PC-3 (cell line): ENCODE results near the gene GDF7. TPM values are rescaled to one million over a fixed set of nuclear protein-coding genes. Genes with fewer than 3 reads are reported as not detected.

Experiments used
- ATAC-seq: fragments of 200-7000 bp; cut with Tn5 transposase; 2 replicates; pipeline ENCODE4 v1.9.1; 2020; ENCODE audit warnings: mild to moderate bottlenecking, moderate library complexity
- BruUV-seq: library from RNA; stranded (reverse); fragments of 400-500 nt; replicated peaks from 2 replicates; lab custom pipeline; 2021; lab: Mats Ljungman, UMichigan
- CTCF ChIA-PET: fragments of 300-600 bp; sonication (Branson Sonifier 250); formaldehyde crosslinking; loops from one replicate; lab custom pipeline; 2022; ENCODE audit warnings: antibody characterized with exemption; lab: Charles Lee
- POLR2A ChIA-PET: fragments of 300-600 bp; sonication (Branson Sonifier 250); formaldehyde crosslinking; loops from one replicate; lab custom pipeline; 2022; ENCODE audit warnings: antibody characterized with exemption; ENCODE audit not compliant: unreplicated experiment; lab: Charles Lee
- DNase-seq: peaks from one replicate; pipeline ENCODE4 v3.0.0-alpha.2; 2015
- H2AFZ ChIP-seq: fragments of 300-600 bp; sonication (generic); 2 replicates; pipeline ENCODE4 v1.6.0; 2016; ENCODE audit warnings: antibody characterized with exemption, low read length
- H3F3A ChIP-seq: fragments of 300-600 bp; sonication (generic); one replicate; pipeline ENCODE4 v1.6.0; 2017; ENCODE audit warnings: antibody characterized with exemption, low read length, control low read depth, mild to moderate bottlenecking; ENCODE audit not compliant: unreplicated experiment
- H3K27ac ChIP-seq: fragments of 300-600 bp; sonication (generic); 2 replicates; pipeline ENCODE4 v1.5.1; 2016; ENCODE audit warnings: mild to moderate bottlenecking, low read length
- H3K27me3 ChIP-seq: fragments of 300-600 bp; sonication (generic); 2 replicates; pipeline ENCODE4 v1.6.1; 2016; ENCODE audit warnings: low read length, mixed read lengths
- H3K36me3 ChIP-seq: fragments of 300-600 bp; sonication (generic); 2 replicates; pipeline ENCODE4 v1.6.1; 2016; ENCODE audit warnings: low read depth, mixed run types, low read length, mixed read lengths
- H3K4me1 ChIP-seq: fragments of 300-600 bp; sonication (generic); 2 replicates; pipeline ENCODE4 v1.5.1; 2016; ENCODE audit warnings: low read length; ENCODE audit not compliant: insufficient read depth
- H3K4me2 ChIP-seq: fragments of 300-600 bp; sonication (generic); 2 replicates; pipeline ENCODE4 v1.6.0; 2016; ENCODE audit warnings: low read length
- H3K4me3 ChIP-seq: fragments of 300-600 bp; sonication (generic); 2 replicates; pipeline ENCODE4 v1.5.1; 2016; ENCODE audit warnings: mild to moderate bottlenecking, low read length, mixed read lengths
- H3K79me2 ChIP-seq: fragments of 300-600 bp; sonication (generic); 2 replicates; pipeline ENCODE4 v1.6.1; 2017; ENCODE audit warnings: low read length, mixed read lengths
- H3K9ac ChIP-seq: fragments of 300-600 bp; sonication (generic); 2 replicates; pipeline ENCODE4 v1.6.0; 2016; ENCODE audit warnings: mild to moderate bottlenecking, low read length
- H3K9me2 ChIP-seq: fragments of 300-600 bp; sonication (generic); replicated peaks from 2 replicates; pipeline ENCODE4 v1.6.1; 2016; ENCODE audit warnings: mixed run types, low read length, mixed read lengths
- H3K9me3 ChIP-seq: fragments of 300-600 bp; sonication (generic); 2 replicates; pipeline ENCODE4 v1.6.1; 2016; ENCODE audit warnings: low read length, mixed read lengths
- H4K20me1 ChIP-seq: fragments of 300-600 bp; sonication (generic); 2 replicates; pipeline ENCODE4 v1.6.1; 2016; ENCODE audit warnings: low read length, mixed read lengths
- EZH2 ChIP-seq: fragments of 300-600 bp; sonication (generic); IDR thresholded peaks from one replicate; pipeline ENCODE4 v1.6.1; 2017; ENCODE audit warnings: antibody characterized with exemption, mild to moderate bottlenecking, low read length; ENCODE audit not compliant: unreplicated experiment
- EZH2phosphoT487 ChIP-seq: fragments of 300-600 bp; sonication (generic); IDR thresholded peaks from 2 replicates; pipeline ENCODE4 v1.6.1; 2018; ENCODE audit warnings: mild to moderate bottlenecking, antibody characterized with exemption, low read length, borderline replicate concordance
- intact Hi-C: fragments of 100-400 bp; cut with micrococcal nuclease; formaldehyde crosslinking; loops from 2 replicates; pipeline ENCODE4 v1.9.0; 2023
- total RNA-seq: library from RNA; depleted of rRNA; stranded (reverse); fragments of >200 nt; gene quantifications from 2 replicates; pipeline ENCODE4 v1.2.3, GENCODE V29; 2014
- TF ChIP-seq, protein P1 (sequence below): fragments of 300-600 bp; sonication (generic); conservative IDR thresholded peaks from 2 replicates; pipeline ENCODE4 v1.5.1; 2017; ENCODE audit warnings: antibody characterized with exemption, low read depth, mild to moderate bottlenecking, low read length

GDF7 gene
- total RNA-seq, 1 experiment from 2014 or later = 0.04 TPM

GRCh38 chr2:20622296-20622686, 44.7 kb upstream of the GDF7 start:
- no peaks in the 10 kb centered on the region for H3K36me3 ChIP-seq
- peaks cover 13% of the 10 kb centered on the region for H3K4me1 ChIP-seq
- no peaks in the 10 kb centered on the region for H3F3A ChIP-seq
- no peaks in the 10 kb centered on the region for H3K27me3 ChIP-seq
- no peak overlapping the region for H2AFZ ChIP-seq
- BruUV-seq = no TSS peak
- no peaks in the 10 kb centered on the region for H3K9me3 ChIP-seq
- H3K9ac ChIP-seq = no peak overlapping the region
- intact Hi-C loops = no loop called here
- H3K79me2 ChIP-seq = no peaks in the 10 kb centered on the region
- no peak overlapping the region for H3K27ac ChIP-seq
- H3K4me3 ChIP-seq = no peak overlapping the region
- TF ChIP-seq, protein P1, sequence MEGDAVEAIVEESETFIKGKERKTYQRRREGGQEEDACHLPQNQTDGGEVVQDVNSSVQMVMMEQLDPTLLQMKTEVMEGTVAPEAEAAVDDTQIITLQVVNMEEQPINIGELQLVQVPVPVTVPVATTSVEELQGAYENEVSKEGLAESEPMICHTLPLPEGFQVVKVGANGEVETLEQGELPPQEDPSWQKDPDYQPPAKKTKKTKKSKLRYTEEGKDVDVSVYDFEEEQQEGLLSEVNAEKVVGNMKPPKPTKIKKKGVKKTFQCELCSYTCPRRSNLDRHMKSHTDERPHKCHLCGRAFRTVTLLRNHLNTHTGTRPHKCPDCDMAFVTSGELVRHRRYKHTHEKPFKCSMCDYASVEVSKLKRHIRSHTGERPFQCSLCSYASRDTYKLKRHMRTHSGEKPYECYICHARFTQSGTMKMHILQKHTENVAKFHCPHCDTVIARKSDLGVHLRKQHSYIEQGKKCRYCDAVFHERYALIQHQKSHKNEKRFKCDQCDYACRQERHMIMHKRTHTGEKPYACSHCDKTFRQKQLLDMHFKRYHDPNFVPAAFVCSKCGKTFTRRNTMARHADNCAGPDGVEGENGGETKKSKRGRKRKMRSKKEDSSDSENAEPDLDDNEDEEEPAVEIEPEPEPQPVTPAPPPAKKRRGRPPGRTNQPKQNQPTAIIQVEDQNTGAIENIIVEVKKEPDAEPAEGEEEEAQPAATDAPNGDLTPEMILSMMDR = no peak
- no peak for TF ChIP-seq EZH2phosphoT487
- no peak for TF ChIP-seq EZH2
- H3K9me2 ChIP-seq = no peaks in the 10 kb centered on the region
- ATAC-seq (no peak), DNase-seq (no peak)
- POLR2A ChIA-PET = no interaction called here
- H4K20me1 ChIP-seq = no peaks in the 10 kb centered on the region
- no peak overlapping the region for H3K4me2 ChIP-seq
- CTCF ChIA-PET = no interaction called here

DNA sequence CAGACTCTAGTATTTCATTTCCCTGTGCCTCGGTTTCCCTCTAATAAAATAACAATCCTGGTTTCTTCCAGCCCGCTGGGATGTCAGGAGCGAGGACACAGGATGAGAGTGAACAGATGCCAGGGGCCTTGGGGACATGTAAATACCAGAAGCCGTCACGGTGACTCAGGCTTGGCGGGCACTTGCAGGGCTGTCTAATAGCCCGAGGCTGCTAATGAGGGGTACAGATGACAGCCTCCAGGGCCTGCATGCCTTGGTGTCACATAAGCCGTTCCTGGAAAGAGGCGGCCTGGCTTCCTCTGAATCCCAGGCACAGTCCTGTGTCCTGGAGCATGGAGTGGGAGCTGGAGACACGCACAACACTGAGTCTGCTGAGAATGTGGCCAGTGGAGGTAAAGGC, 44.2 kb upstream of the GDF7 start:
- Histone ChIP-seq H3K9ac (no peak overlapping the region), H3K9me3 (no peaks in the 10 kb centered on the region), H3K79me2 (no peaks in the 10 kb centered on the region), H3K9me2 (no peaks in the 10 kb centered on the region), H3K27ac (no peak overlapping the region), H3K4me3 (no peak overlapping the region), H2AFZ (no peak overlapping the region), H3F3A (no peaks in the 10 kb centered on the region), H3K4me2 (no peak overlapping the region), H3K4me1 (peaks cover 8% of the 10 kb centered on the region), H4K20me1 (no peaks in the 10 kb centered on the region), H3K36me3 (no peaks in the 10 kb centered on the region), H3K27me3 (no peaks in the 10 kb centered on the region)
- no peak for ATAC-seq
- CTCF ChIA-PET = no interaction called here
- POLR2A ChIA-PET = no interaction called here
- no peak for DNase-seq
- intact Hi-C loops = no loop called here
- BruUV-seq = no TSS peak
- TF ChIP-seq EZH2 (no peak), EZH2phosphoT487 (no peak)
- TF ChIP-seq, protein P1 = no peak

DNA sequence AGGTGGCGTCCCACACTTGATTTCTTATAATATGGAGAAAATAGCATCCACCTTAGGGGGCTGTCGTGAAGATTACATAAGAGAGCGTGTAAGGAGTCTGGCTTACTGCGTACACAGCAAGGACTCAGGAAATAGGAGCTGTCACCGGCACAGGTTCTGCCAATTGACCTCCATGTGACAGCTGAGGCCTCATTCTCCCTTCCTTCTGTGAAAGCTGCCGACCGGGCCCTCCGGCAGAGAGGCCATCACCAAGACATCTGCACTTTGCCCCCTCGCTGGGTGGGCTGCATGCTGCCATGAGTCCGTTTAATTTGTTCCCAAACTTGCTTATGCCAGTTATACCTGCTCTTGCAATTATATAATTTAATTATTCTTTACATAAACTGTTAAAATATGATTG, 43.7 kb upstream of the GDF7 start:
- no peak for ATAC-seq

More for the DNA sequence above, 43.7 kb upstream of the GDF7 start:
- no peaks in the 10 kb centered on the region for H3K36me3 ChIP-seq
- H3K9me3 ChIP-seq = no peaks in the 10 kb centered on the region
- TF ChIP-seq EZH2 (no peak), EZH2phosphoT487 (no peak)
- TF ChIP-seq, protein P1 = no peak
- no peaks in the 10 kb centered on the region for H3K79me2 ChIP-seq
- H3K27ac ChIP-seq = no peak overlapping the region
- ChIA-PET POLR2A (no interaction called here), CTCF (no interaction called here)
- no peak overlapping the region for H2AFZ ChIP-seq
- no peaks in the 10 kb centered on the region for H3K27me3 ChIP-seq
- no peaks in the 10 kb centered on the region for H3K9me2 ChIP-seq
- H3K4me1 ChIP-seq = peaks cover 3% of the 10 kb centered on the region
- intact Hi-C loops = no loop called here
- no peaks in the 10 kb centered on the region for H4K20me1 ChIP-seq
- DNase-seq = no peak
- no peak overlapping the region for H3K9ac ChIP-seq
- no peak overlapping the region for H3K4me3 ChIP-seq
- BruUV-seq = no TSS peak
- no peaks in the 10 kb centered on the region for H3F3A ChIP-seq
- H3K4me2 ChIP-seq = no peak overlapping the region
